Activated CD4-positive, alpha-beta memory T cell treated with anti-CD3 and anti-CD28 coated beads for 36 hours (primary cell): ENCODE results near the gene PTPRM. TPM values are rescaled to one million over a fixed set of nuclear protein-coding genes. Genes with fewer than 3 reads are reported as not detected.

Experiments
- CTCF ChIA-PET: fragments of 350-600 bp; sonication (Branson Sonifier 250); formaldehyde crosslinking; loops from one replicate; lab custom pipeline; 2021; ENCODE audit warnings: antibody characterized with exemption, inconsistent platforms; lab: Charles Lee
- POLR2A ChIA-PET: fragments of 350-600 bp; sonication (Branson Sonifier 250); formaldehyde crosslinking; loops from one replicate; lab custom pipeline; 2021; ENCODE audit warnings: antibody characterized with exemption; lab: Charles Lee
- DNase-seq: peaks from one replicate; pipeline ENCODE4 v3.0.0-alpha.2; 2020
- H3K27ac Mint-ChIP-seq: one replicate; pipeline ENCODE4 v1.8.0; 2021; ENCODE audit warnings: mixed read lengths
- H3K27me3 Mint-ChIP-seq: one replicate; pipeline ENCODE4 v1.8.0; 2021; ENCODE audit warnings: mixed read lengths
- H3K36me3 Mint-ChIP-seq: one replicate; pipeline ENCODE4 v1.8.0; 2021; ENCODE audit warnings: mixed read lengths
- H3K4me1 Mint-ChIP-seq: one replicate; pipeline ENCODE4 v1.8.0; 2021; ENCODE audit warnings: low read depth, mixed read lengths
- H3K4me3 Mint-ChIP-seq: one replicate; pipeline ENCODE4 v1.8.0; 2021; ENCODE audit warnings: mild to moderate bottlenecking, mixed read lengths
- H3K9me3 Mint-ChIP-seq: one replicate; pipeline ENCODE4 v1.8.0; 2021; ENCODE audit warnings: mixed read lengths
- intact Hi-C: fragments of 100-400 bp; cut with micrococcal nuclease; formaldehyde crosslinking; loops from one replicate; pipeline ENCODE4 v1.15.1; 2023
- total RNA-seq, 2 experiments: library from RNA; stranded (reverse); gene quantifications; one replicate each; pipeline ENCODE4 v1.2.3, GENCODE V29; 2021

The PTPRM gene
- total RNA-seq, 2 experiments from 2014 or later, result 7.0 to 8.6 TPM

DNA sequence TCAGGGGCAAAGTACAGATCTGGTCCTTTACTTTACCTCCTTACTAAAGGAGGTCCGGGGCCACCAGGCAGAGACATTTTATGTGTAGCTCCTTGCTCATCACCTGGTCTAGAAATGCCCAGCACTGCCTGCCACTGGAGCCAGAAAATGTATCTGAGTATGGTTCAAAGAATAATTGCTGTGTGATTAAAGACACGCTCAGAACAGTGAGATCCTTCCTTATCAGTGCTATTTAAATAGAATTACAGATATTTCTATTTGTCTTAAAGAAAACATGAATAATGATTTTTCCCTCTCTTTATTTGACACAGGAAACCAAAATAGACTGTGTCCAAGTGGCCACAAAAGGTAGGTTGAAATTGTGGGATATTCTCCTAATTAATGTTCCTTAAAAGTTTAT is 547.4 kb downstream of the PTPRM start:
- H3K36me3 Mint-ChIP-seq, result no peaks in the 10 kb centered on the region
- no peaks in the 10 kb centered on the region for H3K9me3 Mint-ChIP-seq
- no peak overlapping the region for H3K27ac Mint-ChIP-seq
- intact Hi-C loops, result no loop called here
- no peak for DNase-seq
- ChIA-PET POLR2A (no interaction called here), CTCF (no interaction called here)
- no peaks in the 10 kb centered on the region for H3K4me1 Mint-ChIP-seq
- H3K4me3 Mint-ChIP-seq, result no peak overlapping the region
- H3K27me3 Mint-ChIP-seq, result no peaks in the 10 kb centered on the region

DNA sequence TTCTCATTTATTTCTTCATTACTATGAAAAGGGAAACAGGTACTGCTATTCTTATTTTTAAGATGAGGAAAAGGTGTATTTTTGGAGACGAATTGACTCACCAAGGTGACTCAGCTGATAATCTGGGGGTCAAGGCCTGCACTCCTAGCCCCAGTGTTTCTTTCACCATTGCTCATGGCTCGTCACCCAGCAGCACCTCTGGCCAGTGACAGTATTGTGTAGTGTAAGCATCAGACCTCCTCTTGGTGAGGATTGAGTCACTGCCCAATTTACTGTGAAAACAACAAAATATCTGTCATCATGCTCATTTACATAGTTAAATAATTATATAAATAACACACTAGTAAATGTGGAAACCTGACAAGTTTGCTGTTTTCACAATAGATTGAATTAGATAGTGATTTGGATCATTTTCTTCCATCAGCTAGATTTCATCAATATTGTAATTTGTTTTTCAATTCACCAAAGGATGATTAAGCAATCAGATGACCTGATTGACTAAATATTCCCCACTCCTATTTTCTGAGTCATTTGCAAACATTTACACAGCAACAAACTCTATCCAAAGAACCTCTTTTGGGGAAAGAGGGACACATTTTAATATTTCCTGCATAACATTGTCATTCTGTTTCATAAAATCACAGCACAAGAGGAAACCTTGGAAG is 549.4 kb downstream of the PTPRM start:
- Mint-ChIP-seq H3K27ac (no peak overlapping the region), H3K36me3 (no peaks in the 10 kb centered on the region), H3K9me3 (no peaks in the 10 kb centered on the region), H3K4me3 (no peak overlapping the region), H3K4me1 (no peaks in the 10 kb centered on the region), H3K27me3 (no peaks in the 10 kb centered on the region)
- intact Hi-C loops, result no loop called here
- POLR2A ChIA-PET, result no interaction called here
- DNase-seq, result no peak
- CTCF ChIA-PET, result interaction anchor here (0.6 kb wide), 1 partner anchor 90 kb away, joined by 3 read pairs; no protein-coding TSS in a partner anchor

DNA sequence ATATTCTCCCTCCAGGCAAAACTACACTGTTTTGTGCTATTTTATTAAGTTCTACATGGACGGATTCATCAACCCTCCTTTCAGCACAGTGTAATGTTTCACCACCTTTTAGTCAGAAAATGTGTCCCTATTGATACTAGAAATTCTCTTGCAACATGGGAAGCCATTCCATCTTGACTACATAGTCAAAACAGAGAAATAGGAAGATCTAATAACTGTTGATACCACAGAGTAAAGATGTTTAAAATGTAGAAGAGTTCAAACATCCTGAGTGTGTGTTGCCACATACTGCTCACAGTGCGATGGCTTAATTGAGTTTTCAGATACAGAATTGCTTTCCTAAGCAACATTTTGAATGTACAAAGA is 549.9 kb downstream of the PTPRM start:
- intact Hi-C loops, result no loop called here
- POLR2A ChIA-PET, result no interaction called here
- no peaks in the 10 kb centered on the region for H3K36me3 Mint-ChIP-seq
- no peak overlapping the region for H3K4me3 Mint-ChIP-seq
- H3K4me1 Mint-ChIP-seq, result no peaks in the 10 kb centered on the region
- DNase-seq, result no peak
- H3K9me3 Mint-ChIP-seq, result no peaks in the 10 kb centered on the region
- no peak overlapping the region for H3K27ac Mint-ChIP-seq
- no peaks in the 10 kb centered on the region for H3K27me3 Mint-ChIP-seq
- CTCF ChIA-PET, result no interaction called here

DNA sequence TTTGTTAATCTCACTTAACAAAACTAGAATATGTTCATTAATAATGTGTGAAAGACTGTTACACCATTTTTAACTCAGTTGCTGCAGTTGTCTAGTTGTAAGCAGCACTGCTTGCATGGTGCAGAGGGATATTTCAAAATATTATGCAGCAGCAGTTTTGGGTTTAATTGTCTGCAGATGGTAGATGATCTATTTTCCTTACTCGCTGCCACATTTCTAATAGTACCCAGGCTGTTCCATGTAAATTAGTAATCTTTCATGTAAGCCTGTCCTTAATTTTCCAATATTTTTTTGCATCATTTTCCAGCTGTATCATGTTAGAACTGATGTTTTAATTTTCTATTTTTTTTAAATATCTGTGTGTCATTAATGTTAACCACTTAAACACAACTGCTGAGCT is 554.0 kb downstream of the PTPRM start:
- no peak overlapping the region for H3K4me3 Mint-ChIP-seq
- intact Hi-C loops, result loop anchor here (10.0 kb wide), 1 partner anchor 54 kb away; no protein-coding TSS in a partner anchor
- DNase-seq, result no peak
- no peaks in the 10 kb centered on the region for H3K9me3 Mint-ChIP-seq
- POLR2A ChIA-PET, result no interaction called here
- H3K27me3 Mint-ChIP-seq, result no peaks in the 10 kb centered on the region
- no peak overlapping the region for H3K27ac Mint-ChIP-seq
- H3K36me3 Mint-ChIP-seq, result no peaks in the 10 kb centered on the region
- CTCF ChIA-PET, result no interaction called here
- H3K4me1 Mint-ChIP-seq, result no peaks in the 10 kb centered on the region

DNA sequence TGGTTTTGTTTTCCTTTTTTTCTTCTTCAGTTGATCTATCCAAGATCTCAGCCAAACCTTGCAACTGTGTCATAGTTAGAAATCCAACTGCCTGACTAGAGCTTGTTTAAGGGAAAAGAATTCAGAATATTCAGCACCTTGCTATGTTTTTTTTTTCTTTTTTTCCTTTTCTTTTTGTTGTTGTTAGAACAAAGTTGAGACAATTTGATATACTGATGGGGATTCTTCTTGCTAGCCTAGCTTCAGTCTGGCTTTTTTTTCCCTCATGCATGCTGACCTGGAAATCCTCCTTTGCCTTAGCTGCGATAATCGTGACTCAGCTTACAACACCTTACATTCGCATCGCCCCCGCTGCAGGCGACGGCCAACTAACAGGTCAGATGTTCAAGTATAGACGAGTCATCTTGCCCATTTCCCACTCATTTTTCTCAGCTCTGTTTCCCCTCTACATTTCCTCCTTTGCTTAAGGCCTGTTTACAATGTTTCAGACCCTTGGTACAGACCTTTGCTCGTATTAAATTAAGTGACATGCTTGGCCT is 554.9 kb downstream of the PTPRM start:
- Mint-ChIP-seq H3K9me3 (no peaks in the 10 kb centered on the region), H3K4me1 (no peaks in the 10 kb centered on the region), H3K4me3 (no peak overlapping the region), H3K27me3 (no peaks in the 10 kb centered on the region), H3K27ac (no peak overlapping the region), H3K36me3 (no peaks in the 10 kb centered on the region)
- intact Hi-C loops, result loop anchor here (10.0 kb wide), 1 partner anchor 53 kb away; no protein-coding TSS in a partner anchor
- POLR2A ChIA-PET, result no interaction called here
- CTCF ChIA-PET, result no interaction called here
- DNase-seq, result no peak

DNA sequence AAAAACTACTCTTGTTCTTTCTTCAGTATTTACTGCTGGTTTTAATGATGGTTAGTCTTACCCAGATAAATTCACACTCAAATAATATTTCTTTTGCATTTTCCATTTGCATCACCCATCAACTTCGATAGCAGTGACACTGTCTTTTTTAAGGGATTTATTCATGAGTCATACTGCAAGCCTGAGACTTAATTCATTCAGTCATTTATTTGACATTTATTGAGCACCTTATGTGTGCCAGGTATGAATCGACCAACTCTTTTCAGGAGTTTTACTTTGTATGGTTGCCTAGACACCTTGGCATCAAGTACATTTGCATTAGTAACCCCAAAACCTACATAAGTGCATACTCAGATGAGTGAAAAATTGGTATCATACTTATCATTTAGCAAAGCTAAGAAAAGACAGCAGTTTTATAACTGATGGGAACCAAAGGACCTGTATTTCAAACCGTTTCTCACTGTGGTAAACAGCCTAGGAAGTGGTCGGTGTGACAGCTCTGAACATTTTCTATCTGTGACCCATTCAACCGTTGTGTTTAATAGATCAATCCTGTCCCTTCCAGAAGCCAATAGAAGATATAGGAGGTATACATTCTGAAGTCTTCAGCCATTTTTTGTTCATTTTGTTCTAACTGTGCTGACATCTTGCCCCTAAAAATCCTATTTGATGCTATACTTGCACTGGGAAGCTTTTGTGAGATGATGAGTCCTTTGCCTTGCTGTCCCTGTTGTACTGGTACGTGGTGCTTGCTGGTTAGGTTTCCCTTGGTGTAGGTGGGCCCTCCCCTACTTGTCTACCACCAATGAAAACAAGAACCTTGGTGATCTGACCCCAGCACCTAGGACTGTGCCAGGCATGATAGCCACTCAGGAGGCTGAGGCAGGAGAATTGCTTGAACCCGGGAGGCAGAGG is 557.4 kb downstream of the PTPRM start:
- Mint-ChIP-seq H3K9me3 (no peaks in the 10 kb centered on the region), H3K27ac (no peak overlapping the region), H3K36me3 (no peaks in the 10 kb centered on the region), H3K27me3 (no peaks in the 10 kb centered on the region), H3K4me1 (no peaks in the 10 kb centered on the region), H3K4me3 (no peak overlapping the region)
- intact Hi-C loops, result loop anchor here (10.0 kb wide), 1 partner anchor 50 kb away; no protein-coding TSS in a partner anchor
- ChIA-PET CTCF (no interaction called here), POLR2A (no interaction called here)
- no peak for DNase-seq

DNA sequence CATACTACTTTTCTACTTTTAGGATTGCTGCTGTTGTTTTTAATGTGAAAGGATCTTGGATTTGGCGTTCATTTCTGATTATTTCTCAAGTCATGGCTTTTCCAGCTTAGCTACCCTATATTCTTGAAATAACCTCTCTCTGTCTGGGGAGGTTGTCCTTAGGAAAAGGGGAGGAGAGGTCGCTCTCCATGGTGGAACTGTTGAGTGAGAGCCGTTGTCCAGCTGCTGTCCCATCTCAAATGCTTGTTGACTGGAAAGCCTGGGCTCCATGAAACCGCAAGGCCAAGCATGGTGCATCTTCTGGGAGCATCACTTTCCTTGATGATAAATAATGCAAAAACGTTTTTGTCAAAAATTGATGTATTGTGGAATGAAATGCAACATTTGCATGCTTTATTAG is 563.0 kb downstream of the PTPRM start:
- H3K27me3 Mint-ChIP-seq, result no peaks in the 10 kb centered on the region
- no peaks in the 10 kb centered on the region for H3K36me3 Mint-ChIP-seq
- ChIA-PET CTCF (no interaction called here), POLR2A (no interaction called here)
- DNase-seq, result no peak
- no peak overlapping the region for H3K27ac Mint-ChIP-seq
- H3K9me3 Mint-ChIP-seq, result no peaks in the 10 kb centered on the region
- no peaks in the 10 kb centered on the region for H3K4me1 Mint-ChIP-seq
- intact Hi-C loops, result no loop called here
- no peak overlapping the region for H3K4me3 Mint-ChIP-seq

DNA sequence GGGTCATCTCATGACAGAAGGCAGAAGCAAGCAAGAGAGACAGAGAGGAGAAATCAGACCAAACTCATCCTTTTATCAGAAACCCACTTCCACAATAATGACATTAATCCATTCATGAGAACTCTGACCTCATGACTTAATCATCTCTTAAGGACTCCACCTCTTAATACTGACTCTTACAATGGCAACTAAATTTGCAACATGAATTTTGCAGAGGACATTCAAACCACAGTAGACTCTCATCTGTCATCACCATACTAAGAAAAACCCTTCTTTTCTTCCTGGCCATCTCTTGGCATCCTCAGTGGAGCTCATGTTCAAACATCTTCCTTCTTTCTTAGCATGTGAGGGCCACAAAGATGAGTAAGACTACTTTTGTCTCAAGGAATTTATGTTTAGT is 565.9 kb downstream of the PTPRM start:
- Mint-ChIP-seq H3K27me3 (no peaks in the 10 kb centered on the region), H3K36me3 (no peaks in the 10 kb centered on the region), H3K9me3 (no peaks in the 10 kb centered on the region), H3K4me3 (no peak overlapping the region), H3K4me1 (no peaks in the 10 kb centered on the region), H3K27ac (no peak overlapping the region)
- DNase-seq, result no peak
- CTCF ChIA-PET, result no interaction called here
- intact Hi-C loops, result no loop called here
- POLR2A ChIA-PET, result no interaction called here

DNA sequence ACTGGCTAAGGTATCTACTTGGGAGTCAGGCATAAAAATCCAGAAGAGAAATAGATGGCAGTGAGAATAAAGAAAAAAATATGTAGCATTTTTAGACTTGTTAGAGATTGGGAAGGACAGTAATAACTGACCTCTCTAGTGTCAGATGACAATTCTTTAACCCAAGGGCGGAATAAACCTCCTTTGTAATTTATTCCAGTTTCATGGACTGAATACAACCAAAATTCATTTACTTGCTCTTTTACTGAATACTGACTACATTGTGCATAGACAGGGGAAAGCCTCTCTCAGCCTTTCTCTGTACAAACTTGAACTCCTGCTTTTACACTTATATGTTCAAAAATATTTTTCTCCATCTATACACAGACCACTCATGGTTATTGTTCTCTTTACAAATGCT is 566.8 kb downstream of the PTPRM start:
- intact Hi-C loops, result no loop called here
- ChIA-PET POLR2A (no interaction called here), CTCF (no interaction called here)
- no peak overlapping the region for H3K27ac Mint-ChIP-seq
- no peaks in the 10 kb centered on the region for H3K36me3 Mint-ChIP-seq
- DNase-seq, result no peak
- no peak overlapping the region for H3K4me3 Mint-ChIP-seq
- no peaks in the 10 kb centered on the region for H3K4me1 Mint-ChIP-seq
- no peaks in the 10 kb centered on the region for H3K27me3 Mint-ChIP-seq
- H3K9me3 Mint-ChIP-seq, result no peaks in the 10 kb centered on the region

DNA sequence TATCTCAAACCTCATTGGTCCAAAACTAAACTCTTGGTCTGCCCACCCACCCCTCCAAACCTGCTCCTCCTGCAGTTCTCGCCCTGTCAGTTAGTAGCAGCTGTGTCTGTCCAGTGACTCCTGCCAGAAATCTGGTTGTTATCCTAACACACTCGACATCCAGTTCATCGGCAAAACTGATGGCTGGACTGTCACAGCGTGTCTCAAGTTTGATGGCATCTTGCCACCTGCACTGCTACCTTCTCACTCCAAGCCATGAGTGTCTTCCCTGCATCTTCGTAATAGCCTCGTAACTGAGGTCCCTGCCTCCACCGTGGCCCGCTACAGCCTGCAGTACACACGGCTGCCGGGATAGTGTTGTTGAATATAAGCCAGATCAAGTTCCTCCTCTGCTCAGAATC is 572.0 kb downstream of the PTPRM start:
- DNase-seq, result no peak
- Mint-ChIP-seq H3K4me1 (no peaks in the 10 kb centered on the region), H3K27ac (no peak overlapping the region), H3K36me3 (peaks cover 4% of the 10 kb centered on the region), H3K27me3 (no peaks in the 10 kb centered on the region), H3K4me3 (no peak overlapping the region), H3K9me3 (no peaks in the 10 kb centered on the region)
- intact Hi-C loops, result no loop called here
- CTCF ChIA-PET, result no interaction called here
- POLR2A ChIA-PET, result no interaction called here

DNA sequence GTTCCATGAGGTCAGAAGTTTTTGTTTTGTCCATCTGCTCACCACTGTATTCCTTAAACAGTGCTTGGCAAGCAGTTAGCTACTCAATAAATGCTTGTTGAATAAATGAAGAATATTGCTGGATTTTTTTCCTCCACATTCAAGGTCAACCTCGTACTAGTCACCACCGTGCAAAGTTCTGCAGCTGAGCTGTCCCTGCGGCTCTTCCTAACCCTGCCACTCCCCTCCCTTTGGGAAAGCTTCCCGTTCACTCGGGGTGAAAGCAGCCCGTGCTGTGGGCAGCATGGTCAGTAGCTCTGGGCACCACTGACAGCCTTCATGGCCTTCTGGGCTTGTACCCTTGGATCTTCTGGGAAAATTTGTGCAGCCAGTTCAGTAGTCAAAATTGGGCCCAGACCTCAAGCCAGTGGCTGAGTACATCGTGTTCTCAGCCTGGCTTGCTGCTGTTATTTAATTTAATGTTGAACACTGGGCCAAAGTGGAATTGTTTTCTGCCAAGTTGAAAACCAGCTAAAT is 572.8 kb downstream of the PTPRM start:
- H3K36me3 Mint-ChIP-seq, result peaks cover 4% of the 10 kb centered on the region
- H3K9me3 Mint-ChIP-seq, result peaks cover 3% of the 10 kb centered on the region
- POLR2A ChIA-PET, result no interaction called here
- DNase-seq, result no peak
- intact Hi-C loops, result no loop called here
- no peaks in the 10 kb centered on the region for H3K27me3 Mint-ChIP-seq
- no peaks in the 10 kb centered on the region for H3K4me1 Mint-ChIP-seq
- H3K27ac Mint-ChIP-seq, result no peak overlapping the region
- CTCF ChIA-PET, result no interaction called here
- H3K4me3 Mint-ChIP-seq, result no peak overlapping the region

DNA sequence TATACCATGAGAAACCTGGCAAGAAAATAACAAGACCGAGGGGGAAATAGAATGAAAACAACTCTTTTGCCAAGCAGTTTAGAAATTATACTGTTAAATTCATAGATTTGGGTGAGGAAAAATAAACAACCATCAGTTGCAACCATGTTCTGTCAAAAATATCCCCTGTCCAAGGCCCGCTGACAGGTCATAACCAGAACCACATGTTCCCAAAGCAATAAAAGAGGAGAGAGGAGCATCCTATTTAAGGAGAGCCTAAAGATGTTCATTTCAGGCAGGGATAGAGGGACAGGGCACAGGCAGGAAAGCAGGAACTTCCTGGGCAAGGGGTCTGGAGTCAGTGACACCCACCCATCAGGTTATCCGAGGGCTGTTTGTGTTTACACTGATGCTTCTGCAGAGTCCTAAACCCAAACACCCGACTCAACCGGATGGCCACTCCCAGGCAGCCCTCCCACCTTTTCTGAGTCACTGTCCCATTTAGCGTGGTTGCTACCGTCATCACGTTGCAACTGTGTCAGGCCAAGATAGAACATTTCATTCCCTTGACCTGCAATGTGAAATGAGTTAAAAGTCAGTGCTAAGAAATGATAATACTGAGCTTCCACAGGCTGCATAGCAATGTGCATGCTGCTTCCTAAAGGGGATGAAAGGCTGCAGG is 573.9 kb downstream of the PTPRM start:
- peaks cover 4% of the 10 kb centered on the region for H3K36me3 Mint-ChIP-seq
- no peaks in the 10 kb centered on the region for H3K27me3 Mint-ChIP-seq
- no peak overlapping the region for H3K27ac Mint-ChIP-seq
- no peak for DNase-seq
- H3K4me1 Mint-ChIP-seq, result no peaks in the 10 kb centered on the region
- no peak overlapping the region for H3K4me3 Mint-ChIP-seq
- intact Hi-C loops, result no loop called here
- ChIA-PET CTCF (no interaction called here), POLR2A (no interaction called here)
- peaks cover 4% of the 10 kb centered on the region for H3K9me3 Mint-ChIP-seq
